ENCODE data around the gene FILIP1L.

FILIP1L gene

DNA sequence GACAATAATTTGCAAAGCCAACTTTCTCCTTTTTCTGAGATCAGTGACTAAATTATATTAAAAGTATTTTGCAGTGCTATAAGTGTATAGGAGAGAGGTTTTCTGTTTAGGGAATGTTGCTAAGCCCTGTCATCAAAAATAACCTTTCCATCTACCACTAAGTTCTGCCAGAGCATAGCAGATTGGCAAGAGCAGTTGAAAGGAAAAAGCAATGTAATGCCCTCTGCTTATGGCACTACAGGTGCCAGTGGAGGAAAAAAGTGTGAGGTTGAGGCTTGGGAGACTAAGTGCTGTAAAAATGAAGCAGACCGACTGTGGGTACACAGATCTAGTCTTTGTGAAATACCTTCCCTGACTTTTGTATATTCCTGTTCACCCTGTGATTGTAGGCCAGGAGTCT, 11.5 kb downstream of the FILIP1L start:
- Histone ChIP-seq H4K20me1 (ENCODE audit: insufficient read depth, low read length) (no peaks in the 10 kb centered on the region), H3K9me3 (replicated peaks; ENCODE audit: insufficient read depth, low read length) (no peaks in the 10 kb centered on the region), H3K27ac (ENCODE audit: low read length) (no peak overlapping the region), H3K4me3 (ENCODE audit: low read length) (no peak overlapping the region), H3K27me3 (replicated peaks; ENCODE audit: insufficient read depth, low read length) (no peaks in the 10 kb centered on the region), H3F3A (ENCODE audit: insufficient read depth, low read length) (peaks cover 12% of the 10 kb centered on the region), H3K79me2 (ENCODE audit: low read length) (no peaks in the 10 kb centered on the region), H2AFZ (ENCODE audit: low read length) (no peak overlapping the region), H3K4me1 (ENCODE audit: low read length) (peaks cover 34% of the 10 kb centered on the region), H3K36me3 (replicated peaks; ENCODE audit: insufficient read depth, low read length) (no peaks in the 10 kb centered on the region), H3K9me2 (replicated peaks; ENCODE audit: insufficient read depth, low read length) (no peaks in the 10 kb centered on the region), H3K4me2 (ENCODE audit: low read depth, low read length) (no peak overlapping the region), H3K9ac (ENCODE audit: low read length) (no peak overlapping the region)
- no peak for TF ChIP-seq EZH2phosphoT487 (IDR thresholded peaks at IDR 0.05; ENCODE audit: low read length)
- TF ChIP-seq EZH2 (optimal IDR thresholded peaks at IDR 0.05; ENCODE audit: low read depth, low read length) = no peak
- no peak for TF ChIP-seq CTCF (IDR thresholded peaks at IDR 0.05; ENCODE audit: low read length)
- no peak for DNase-seq

DNA sequence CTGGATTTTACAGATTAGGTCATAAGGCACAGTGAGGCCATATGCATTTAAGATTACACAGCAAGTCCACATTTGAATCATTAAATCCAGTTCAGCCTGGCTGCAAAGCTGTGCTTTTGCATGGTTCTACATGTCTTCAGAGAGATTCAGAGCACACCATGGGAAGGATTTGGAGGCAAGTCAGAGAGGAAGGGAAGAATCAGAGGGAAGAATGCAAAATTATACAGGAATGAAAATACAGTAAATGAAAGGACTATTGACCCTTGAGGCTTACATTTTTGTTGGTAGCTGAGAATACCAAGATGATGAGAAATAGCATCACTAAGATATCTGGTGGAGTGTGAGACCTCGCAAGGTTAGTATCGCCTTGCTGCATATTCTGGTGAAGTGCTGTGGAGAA, 13.9 kb downstream of the FILIP1L start:
- Histone ChIP-seq H3K9ac (ENCODE audit: low read length) (no peak overlapping the region), H3K79me2 (ENCODE audit: low read length) (no peaks in the 10 kb centered on the region), H3K9me2 (replicated peaks; ENCODE audit: insufficient read depth, low read length) (no peaks in the 10 kb centered on the region), H3K36me3 (replicated peaks; ENCODE audit: insufficient read depth, low read length) (no peaks in the 10 kb centered on the region), H3K4me1 (ENCODE audit: low read length) (peaks cover 22% of the 10 kb centered on the region), H3K9me3 (replicated peaks; ENCODE audit: insufficient read depth, low read length) (no peaks in the 10 kb centered on the region), H3K4me3 (ENCODE audit: low read length) (no peak overlapping the region), H4K20me1 (ENCODE audit: insufficient read depth, low read length) (no peaks in the 10 kb centered on the region), H2AFZ (ENCODE audit: low read length) (no peak overlapping the region), H3K27me3 (replicated peaks; ENCODE audit: insufficient read depth, low read length) (no peaks in the 10 kb centered on the region), H3K27ac (ENCODE audit: low read length) (no peak overlapping the region), H3K4me2 (ENCODE audit: low read depth, low read length) (no peak overlapping the region), H3F3A (ENCODE audit: insufficient read depth, low read length) (peaks cover 12% of the 10 kb centered on the region)
- no peak for DNase-seq
- TF ChIP-seq EZH2 (optimal IDR thresholded peaks at IDR 0.05; ENCODE audit: low read depth, low read length) (no peak), EZH2phosphoT487 (IDR thresholded peaks at IDR 0.05; ENCODE audit: low read length) (no peak), CTCF (IDR thresholded peaks at IDR 0.05; ENCODE audit: low read length) (no peak)

DNA sequence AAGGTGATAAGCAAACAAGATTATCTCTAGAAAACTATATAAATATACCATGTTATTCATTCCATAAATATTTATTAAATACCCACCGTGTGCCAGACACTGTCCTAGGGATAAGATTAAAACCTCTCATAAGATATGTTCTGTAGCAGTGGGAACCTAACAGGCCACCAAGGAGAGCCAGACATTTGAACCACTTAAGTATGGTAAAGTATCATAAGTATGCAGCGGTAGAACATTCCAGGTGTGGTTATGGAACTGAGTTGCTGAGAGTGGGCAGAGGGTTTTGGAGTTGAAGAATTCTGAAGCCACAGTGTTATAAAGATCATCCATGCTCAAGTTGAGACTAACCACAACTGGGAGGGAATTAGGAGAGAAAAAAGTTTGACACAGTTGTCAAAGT, 14.7 kb downstream of the FILIP1L start:
- H3K9me3 ChIP-seq (replicated peaks; ENCODE audit: insufficient read depth, low read length) = no peaks in the 10 kb centered on the region
- peaks cover 14% of the 10 kb centered on the region for H3K4me1 ChIP-seq (ENCODE audit: low read length)
- H3K4me3 ChIP-seq (ENCODE audit: low read length) = no peak overlapping the region
- H3K27ac ChIP-seq (ENCODE audit: low read length) = no peak overlapping the region
- H2AFZ ChIP-seq (ENCODE audit: low read length) = no peak overlapping the region
- H3K9me2 ChIP-seq (replicated peaks; ENCODE audit: insufficient read depth, low read length) = no peaks in the 10 kb centered on the region
- H3F3A ChIP-seq (ENCODE audit: insufficient read depth, low read length) = peaks cover 11% of the 10 kb centered on the region
- H3K4me2 ChIP-seq (ENCODE audit: low read depth, low read length) = no peak overlapping the region
- no peaks in the 10 kb centered on the region for H3K27me3 ChIP-seq (replicated peaks; ENCODE audit: insufficient read depth, low read length)
- H3K9ac ChIP-seq (ENCODE audit: low read length) = no peak overlapping the region
- H4K20me1 ChIP-seq (ENCODE audit: insufficient read depth, low read length) = no peaks in the 10 kb centered on the region
- DNase-seq = no peak
- H3K36me3 ChIP-seq (replicated peaks; ENCODE audit: insufficient read depth, low read length) = no peaks in the 10 kb centered on the region
- no peaks in the 10 kb centered on the region for H3K79me2 ChIP-seq (ENCODE audit: low read length)
- TF ChIP-seq CTCF (IDR thresholded peaks at IDR 0.05; ENCODE audit: low read length) = no peak
- no peak for TF ChIP-seq EZH2phosphoT487 (IDR thresholded peaks at IDR 0.05; ENCODE audit: low read length)
- TF ChIP-seq EZH2 (optimal IDR thresholded peaks at IDR 0.05; ENCODE audit: low read depth, low read length) = no peak

All from MM.1S (cell line).